ENCODE data around the gene GNAT1.

The GNAT1 gene

GRCh38 chr3:50177346-50177745, 14.1 kb upstream of the GNAT1 start:
- TF ChIP-seq CTCF (IDR thresholded peaks at IDR 0.05; ENCODE audit: insufficient read depth, low read length, poor library complexity, severe bottlenecking) = no peak
- Histone ChIP-seq H3K36me3 (ENCODE audit: control insufficient read depth, insufficient read depth, low read length) (no peaks in the 10 kb centered on the region), H3K4me3 (replicated peaks; ENCODE audit: low read depth, low read length) (no peak overlapping the region), H3K27me3 (replicated peaks; ENCODE audit: control insufficient read depth, insufficient read depth, low read length) (no peaks in the 10 kb centered on the region)
- DNase-seq (ENCODE audit: extremely low read depth, insufficient read length) = no peak

GRCh38 chr3:50179710-50180109, 11.7 kb upstream of the GNAT1 start:
- no peak for TF ChIP-seq CTCF (IDR thresholded peaks at IDR 0.05; ENCODE audit: insufficient read depth, low read length, poor library complexity, severe bottlenecking)
- Histone ChIP-seq H3K36me3 (ENCODE audit: control insufficient read depth, insufficient read depth, low read length) (no peaks in the 10 kb centered on the region), H3K27me3 (replicated peaks; ENCODE audit: control insufficient read depth, insufficient read depth, low read length) (no peaks in the 10 kb centered on the region), H3K4me3 (replicated peaks; ENCODE audit: low read depth, low read length) (no peak overlapping the region)
- no peak for DNase-seq (ENCODE audit: extremely low read depth, insufficient read length)

GRCh38 chr3:50181985-50182384, 9.4 kb upstream of the GNAT1 start:
- no peak overlapping the region for H3K4me3 ChIP-seq (replicated peaks; ENCODE audit: low read depth, low read length)
- H3K27me3 ChIP-seq (replicated peaks; ENCODE audit: control insufficient read depth, insufficient read depth, low read length) = no peaks in the 10 kb centered on the region
- no peaks in the 10 kb centered on the region for H3K36me3 ChIP-seq (ENCODE audit: control insufficient read depth, insufficient read depth, low read length)
- DNase-seq (ENCODE audit: extremely low read depth, insufficient read length) = no peak
- TF ChIP-seq CTCF (IDR thresholded peaks at IDR 0.05; ENCODE audit: insufficient read depth, low read length, poor library complexity, severe bottlenecking) = no peak

- Histone ChIP-seq H3K4me3 (replicated peaks; ENCODE audit: low read depth, low read length) (no peak overlapping the region), H3K36me3 (ENCODE audit: control insufficient read depth, insufficient read depth, low read length) (no peaks in the 10 kb centered on the region), H3K27me3 (replicated peaks; ENCODE audit: control insufficient read depth, insufficient read depth, low read length) (no peaks in the 10 kb centered on the region)
- TF ChIP-seq CTCF (IDR thresholded peaks at IDR 0.05; ENCODE audit: insufficient read depth, low read length, poor library complexity, severe bottlenecking) = no peak
- no peak for DNase-seq (ENCODE audit: extremely low read depth, insufficient read length)
These were observed 8.8 kb upstream of the GNAT1 start for GRCh38 chr3:50182533-50183099.

- no peak overlapping the region for H3K4me3 ChIP-seq (replicated peaks; ENCODE audit: low read depth, low read length)
- DNase-seq (ENCODE audit: extremely low read depth, insufficient read length) = no peak
- no peak for TF ChIP-seq CTCF (IDR thresholded peaks at IDR 0.05; ENCODE audit: insufficient read depth, low read length, poor library complexity, severe bottlenecking)
- H3K36me3 ChIP-seq (ENCODE audit: control insufficient read depth, insufficient read depth, low read length) = no peaks in the 10 kb centered on the region
- no peaks in the 10 kb centered on the region for H3K27me3 ChIP-seq (replicated peaks; ENCODE audit: control insufficient read depth, insufficient read depth, low read length)
These were observed 7.7 kb upstream of the GNAT1 start for GRCh38 chr3:50183755-50184154.

Data from GM06990 (cell line).